HG02798 (cell line): ENCODE data around the gene SLC5A1.

Experiments
- ATAC-seq: cut with Tn5 transposase; IDR thresholded peaks from one replicate; pipeline ENCODE4 v1.9.1; 2021; ENCODE audit warnings: mild to moderate bottlenecking; ENCODE audit not compliant: unreplicated experiment, poor library complexity

Gene SLC5A1

DNA sequence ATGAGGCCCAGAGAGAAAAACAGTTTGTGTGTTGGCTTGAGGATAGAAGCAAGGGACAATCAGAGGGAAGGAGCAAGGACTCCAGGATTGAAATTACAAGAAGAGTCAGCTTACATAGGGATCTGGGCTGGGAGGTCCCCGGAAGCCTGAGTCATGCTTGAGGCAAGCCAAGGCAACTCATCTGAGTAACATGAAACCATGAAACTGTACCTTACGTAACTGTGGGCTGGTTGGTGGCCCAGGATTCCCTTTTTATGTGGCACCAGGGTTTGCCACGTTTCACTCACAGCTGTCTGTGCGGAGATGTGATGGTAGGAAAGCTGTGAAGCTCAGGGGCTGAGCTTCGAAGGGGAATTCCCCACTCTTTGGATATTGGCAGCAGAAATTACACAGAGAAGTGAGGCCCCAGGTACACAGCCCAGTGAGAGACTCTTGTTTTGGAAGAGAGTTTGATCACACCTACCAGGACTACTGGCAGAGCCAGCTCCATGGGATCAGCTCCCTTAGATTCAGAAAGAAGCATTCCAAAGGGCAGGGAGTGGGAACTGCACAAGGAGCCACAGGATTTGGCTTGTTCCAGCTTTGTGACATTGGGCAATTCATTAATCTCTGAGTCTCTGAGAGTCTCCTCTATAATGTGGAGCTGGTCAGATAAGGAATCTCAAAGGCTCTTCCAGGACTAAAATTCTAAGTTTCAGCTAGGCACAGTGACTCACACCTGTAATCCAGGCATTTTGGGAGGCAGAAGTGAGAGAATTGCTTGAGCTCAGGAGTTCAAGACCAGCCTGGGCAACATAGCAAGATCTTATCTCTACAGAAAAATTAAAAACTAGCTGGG is 7.8 kb downstream of the SLC5A1 start:
- peak; percentile 43 for ATAC-seq

DNA sequence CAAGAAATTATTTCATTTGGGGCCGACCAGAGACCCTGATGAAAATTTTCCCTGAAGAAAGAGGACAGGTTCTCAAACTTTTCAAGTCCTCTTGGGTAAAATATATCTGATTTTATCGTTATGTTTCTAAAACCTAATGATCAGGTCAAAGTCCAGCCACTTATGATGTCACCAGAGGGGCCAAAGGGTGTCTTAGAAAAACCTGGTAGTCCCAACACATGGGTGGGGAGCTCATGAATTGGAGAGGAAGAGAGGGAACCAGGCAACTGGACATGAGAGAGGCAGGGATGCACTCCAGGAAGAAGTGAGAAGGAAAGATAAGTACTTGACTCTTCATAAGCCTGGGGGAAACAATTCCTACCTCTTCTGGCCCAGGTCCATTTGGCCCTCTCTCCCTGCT is 9.2 kb downstream of the SLC5A1 start:
- no peak for ATAC-seq

GRCh38 chr22:32052936-32053791 is 10.1 kb downstream of the SLC5A1 start:
- ATAC-seq: no peak

GRCh38 chr22:32055069-32055468 is 12.0 kb downstream of the SLC5A1 start:
- ATAC-seq: no peak

DNA sequence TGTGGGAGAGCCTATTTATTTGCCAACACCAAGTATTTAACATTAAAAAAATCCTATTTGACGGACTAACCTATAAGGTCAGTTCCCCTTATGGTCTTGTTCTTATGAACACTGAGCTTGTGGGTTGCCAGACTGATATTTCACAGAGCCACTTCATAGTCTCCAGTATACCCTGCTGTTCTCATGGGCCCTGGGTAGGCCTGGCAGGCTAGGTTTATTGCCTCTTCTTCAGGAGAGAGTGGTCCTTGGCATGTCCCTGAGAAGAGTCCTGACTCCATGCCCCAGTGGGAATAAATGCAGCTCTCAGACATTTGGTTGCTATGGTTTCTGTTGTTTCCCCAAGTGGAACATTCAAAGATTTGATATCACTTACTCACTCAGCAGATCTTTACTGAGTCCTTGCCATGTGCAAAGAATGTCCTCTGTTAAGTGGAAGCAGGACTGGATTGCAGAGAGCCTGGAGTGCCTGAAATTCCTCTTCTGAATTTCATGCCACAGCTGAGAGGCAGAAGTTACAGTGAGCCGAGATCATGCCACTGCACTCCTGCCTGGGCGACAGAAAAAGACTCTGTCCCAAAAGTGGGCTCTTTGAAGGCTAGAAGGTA is 15.7 kb downstream of the SLC5A1 start:
- ATAC-seq: no peak

- no peak for ATAC-seq
These were observed 16.4 kb downstream of the SLC5A1 start for GRCh38 chr22:32059426-32059825.

DNA sequence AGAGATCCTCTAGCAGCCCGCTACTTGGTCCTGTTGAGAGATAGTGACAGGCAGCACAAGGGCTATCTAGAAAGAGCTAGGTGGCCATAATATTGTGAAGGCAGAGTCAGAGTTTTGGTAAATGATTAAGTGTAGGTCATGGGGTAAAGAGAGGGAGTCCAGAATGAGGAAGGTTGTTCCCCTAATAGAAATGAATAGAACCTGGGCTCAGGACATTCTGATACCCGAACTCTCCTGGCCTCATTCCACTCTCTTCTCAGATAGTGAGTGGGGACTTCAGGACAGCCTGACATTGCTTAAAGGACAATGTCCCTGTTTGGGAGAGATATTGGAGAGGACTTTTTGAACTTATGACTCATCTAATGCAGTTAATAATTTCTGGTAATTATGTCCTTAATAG is 20.6 kb downstream of the SLC5A1 start:
- ATAC-seq: no peak

GRCh38 chr22:32066820-32067219 is 23.8 kb downstream of the SLC5A1 start:
- no peak for ATAC-seq

DNA sequence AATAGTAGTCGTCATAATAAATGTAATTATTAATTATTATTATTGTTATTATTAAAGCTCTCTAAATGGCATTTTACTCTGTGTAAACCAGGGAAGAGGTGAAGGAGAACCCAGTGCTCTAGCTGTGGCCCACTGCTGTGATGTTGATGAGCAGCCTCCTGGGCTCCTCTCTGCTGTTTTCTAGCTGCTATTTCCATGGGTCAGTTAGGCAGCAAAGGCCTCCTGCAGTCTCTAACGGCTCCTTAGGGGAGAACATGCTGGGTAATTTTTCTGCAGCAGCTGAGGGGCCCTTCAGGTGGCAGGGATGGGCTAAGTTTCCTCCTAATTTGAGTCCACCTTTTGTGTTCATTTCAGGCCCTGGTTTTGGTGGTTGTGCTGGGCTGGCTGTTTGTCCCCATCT is 24.6 kb downstream of the SLC5A1 start:
- no peak for ATAC-seq

GRCh38 chr22:32069579-32070372 is 26.7 kb downstream of the SLC5A1 start:
- no peak for ATAC-seq

- no peak for ATAC-seq
These were observed 30.2 kb downstream of the SLC5A1 start for GRCh38 chr22:32073262-32073661.

GRCh38 chr22:32073823-32074380 is 30.8 kb downstream of the SLC5A1 start:
- no peak for ATAC-seq

DNA sequence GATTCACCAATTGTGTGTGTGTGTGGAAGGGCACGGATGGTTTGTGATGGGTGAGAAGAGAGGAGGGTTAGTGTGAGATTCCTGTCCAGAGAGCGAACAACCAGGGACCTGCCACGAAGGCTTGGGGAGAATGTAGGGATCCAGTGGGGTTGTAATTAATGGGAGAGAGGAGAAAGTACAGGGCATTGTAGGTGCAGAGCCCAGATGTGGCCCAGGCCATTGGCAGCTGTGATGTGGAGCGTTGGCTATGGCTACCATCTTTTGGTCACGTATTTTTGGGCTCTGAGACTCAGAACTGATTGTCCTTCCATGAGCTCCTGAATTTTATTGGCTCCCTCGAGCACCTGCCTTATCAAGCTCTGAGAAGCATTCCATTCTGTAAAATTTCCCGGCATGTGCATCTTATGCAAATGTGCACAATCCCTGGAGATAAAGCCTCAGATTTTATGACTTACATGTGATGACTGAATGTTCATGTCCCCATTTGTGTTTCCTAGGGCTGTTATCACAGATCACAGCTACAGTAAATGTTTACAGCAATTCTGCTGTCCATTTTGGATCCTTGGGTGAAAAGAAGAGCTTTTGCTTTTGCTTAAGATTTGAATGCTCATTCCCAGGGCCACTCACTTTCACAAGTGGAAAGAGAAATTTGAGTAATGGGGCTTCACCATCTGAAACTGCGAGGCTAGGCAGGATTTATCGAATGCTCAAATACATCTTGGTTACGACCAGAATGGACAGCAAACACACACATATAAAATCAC is 33.1 kb downstream of the SLC5A1 start:
- no peak for ATAC-seq

DNA sequence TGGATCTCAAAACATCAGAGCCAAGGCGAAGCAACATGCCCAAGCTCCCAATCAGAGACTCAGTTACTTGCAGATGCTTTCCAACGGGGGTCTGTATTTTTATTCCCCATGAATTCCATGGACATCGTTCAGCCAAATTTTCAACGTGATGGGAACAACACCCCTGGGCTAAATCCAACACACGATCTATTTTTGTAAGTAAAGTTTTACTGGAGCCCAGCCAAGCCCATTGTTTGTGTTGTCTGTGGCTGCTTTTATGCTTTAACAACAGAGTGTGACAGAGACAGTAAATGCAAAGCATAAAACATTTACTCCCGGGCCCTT is 33.7 kb downstream of the SLC5A1 start:
- no peak for ATAC-seq

- ATAC-seq: no peak
These were observed 34.1 kb downstream of the SLC5A1 start for GRCh38 chr22:32077151-32077550.

- ATAC-seq: no peak
These were observed 36.3 kb downstream of the SLC5A1 start for GRCh38 chr22:32079130-32080089.

GRCh38 chr22:32080904-32081303 is 37.8 kb downstream of the SLC5A1 start:
- no peak for ATAC-seq

GRCh38 chr22:32082331-32082730 is 39.3 kb downstream of the SLC5A1 start:
- no peak for ATAC-seq
